Measurements from ENCODE around the gene CEACAM5. TPM values are rescaled to one million over a fixed set of nuclear protein-coding genes. Genes with fewer than 3 reads are reported as not detected.

The CEACAM5 gene
- total RNA-seq, 2 donors from 2014 or later, result 0.32 to 3.4 TPM

DNA sequence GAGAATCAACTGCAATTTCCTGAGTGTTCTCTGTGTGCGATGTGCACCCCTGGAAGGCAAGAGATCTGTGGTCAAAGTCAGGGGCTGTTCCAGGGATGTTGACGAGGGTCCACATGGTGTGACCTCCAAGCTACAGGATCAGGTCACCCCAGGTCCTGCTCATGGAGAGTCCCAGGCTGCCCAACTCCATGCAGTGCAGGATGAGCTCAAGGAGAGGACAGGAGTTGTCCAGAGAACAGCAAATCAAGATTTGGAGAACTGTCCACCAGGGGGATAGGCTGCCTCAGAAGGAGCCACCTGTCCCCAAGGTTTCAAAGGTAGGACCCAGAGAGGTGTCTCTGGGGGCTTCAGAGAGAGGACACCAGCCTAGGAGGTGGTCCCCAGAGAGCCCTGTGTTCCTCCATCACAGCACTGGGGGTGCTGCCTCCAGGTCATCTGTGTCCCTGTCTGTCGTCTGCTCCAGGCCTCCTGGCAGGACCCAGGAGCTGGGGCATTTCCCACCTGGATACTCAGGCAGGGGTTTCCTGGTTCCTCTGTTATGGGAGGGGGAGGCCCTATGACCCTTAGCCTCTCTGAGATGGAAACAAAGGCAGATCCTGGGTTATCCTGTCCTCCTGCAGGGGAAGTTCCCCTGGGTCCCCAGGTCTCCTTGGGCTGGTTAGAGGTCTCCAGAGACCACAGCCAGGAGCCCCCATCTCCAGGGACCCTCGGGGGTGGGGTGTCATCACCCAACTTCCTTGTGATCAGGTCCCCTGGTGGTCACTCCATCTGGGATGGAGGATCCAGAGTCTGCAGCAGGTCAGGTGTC, 18.2 kb upstream of the CEACAM5 start:
- TF ChIP-seq POLR2AphosphoS5 (IDR thresholded peaks at IDR 0.05) (no peak), POLR2A (IDR thresholded peaks at IDR 0.05) (no peak)
- TF ChIP-seq, protein P1, sequence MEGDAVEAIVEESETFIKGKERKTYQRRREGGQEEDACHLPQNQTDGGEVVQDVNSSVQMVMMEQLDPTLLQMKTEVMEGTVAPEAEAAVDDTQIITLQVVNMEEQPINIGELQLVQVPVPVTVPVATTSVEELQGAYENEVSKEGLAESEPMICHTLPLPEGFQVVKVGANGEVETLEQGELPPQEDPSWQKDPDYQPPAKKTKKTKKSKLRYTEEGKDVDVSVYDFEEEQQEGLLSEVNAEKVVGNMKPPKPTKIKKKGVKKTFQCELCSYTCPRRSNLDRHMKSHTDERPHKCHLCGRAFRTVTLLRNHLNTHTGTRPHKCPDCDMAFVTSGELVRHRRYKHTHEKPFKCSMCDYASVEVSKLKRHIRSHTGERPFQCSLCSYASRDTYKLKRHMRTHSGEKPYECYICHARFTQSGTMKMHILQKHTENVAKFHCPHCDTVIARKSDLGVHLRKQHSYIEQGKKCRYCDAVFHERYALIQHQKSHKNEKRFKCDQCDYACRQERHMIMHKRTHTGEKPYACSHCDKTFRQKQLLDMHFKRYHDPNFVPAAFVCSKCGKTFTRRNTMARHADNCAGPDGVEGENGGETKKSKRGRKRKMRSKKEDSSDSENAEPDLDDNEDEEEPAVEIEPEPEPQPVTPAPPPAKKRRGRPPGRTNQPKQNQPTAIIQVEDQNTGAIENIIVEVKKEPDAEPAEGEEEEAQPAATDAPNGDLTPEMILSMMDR (IDR thresholded peaks at IDR 0.05), result no peak
- H3K9me3 ChIP-seq, result no peaks in the 10 kb centered on the region
- intact Hi-C loops (cut with DNase I), result no loop called here

DNA sequence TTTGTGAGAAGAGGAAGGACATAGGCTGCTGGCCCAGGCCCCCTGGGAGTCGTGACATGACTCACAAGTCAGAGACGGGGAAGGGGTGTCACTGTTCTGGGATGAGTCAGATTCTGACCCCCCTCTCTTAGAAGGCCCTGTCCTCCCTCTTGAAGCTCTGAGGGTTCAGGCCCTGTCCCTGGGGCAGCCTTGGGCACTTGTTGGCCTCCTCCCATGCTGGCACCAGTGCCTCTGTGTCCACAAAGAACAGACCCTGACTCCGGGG, 17.7 kb upstream of the CEACAM5 start:
- TF ChIP-seq, protein P1 (IDR thresholded peaks at IDR 0.05), result no peak
- TF ChIP-seq POLR2AphosphoS5 (IDR thresholded peaks at IDR 0.05) (no peak), POLR2A (IDR thresholded peaks at IDR 0.05) (no peak)
- Histone ChIP-seq H3K36me3 (no peaks in the 10 kb centered on the region), H3K4me1 (replicated peaks) (no peaks in the 10 kb centered on the region), H3K27me3 (replicated peaks; ENCODE audit: insufficient read depth) (no peaks in the 10 kb centered on the region), H3K4me3 (no peak overlapping the region), H3K9me3 (no peaks in the 10 kb centered on the region), H3K27ac (no peak overlapping the region)
- WGBS, result 86% methylated on average over 3 of the region's 3 CpGs
- intact Hi-C loops (cut with DNase I), result no loop called here
- DNase-seq (ENCODE audit: low spot score), result no peak

More for the DNA sequence above, 18.2 kb upstream of the CEACAM5 start:
- Histone ChIP-seq H3K4me3 (no peak overlapping the region), H3K4me1 (replicated peaks) (no peaks in the 10 kb centered on the region), H3K27me3 (replicated peaks; ENCODE audit: insufficient read depth) (no peaks in the 10 kb centered on the region), H3K27ac (no peak overlapping the region), H3K36me3 (no peaks in the 10 kb centered on the region)
- 77% methylated on average over 4 of the region's 4 CpGs for WGBS
- DNase-seq (ENCODE audit: low spot score), result no peak

DNA sequence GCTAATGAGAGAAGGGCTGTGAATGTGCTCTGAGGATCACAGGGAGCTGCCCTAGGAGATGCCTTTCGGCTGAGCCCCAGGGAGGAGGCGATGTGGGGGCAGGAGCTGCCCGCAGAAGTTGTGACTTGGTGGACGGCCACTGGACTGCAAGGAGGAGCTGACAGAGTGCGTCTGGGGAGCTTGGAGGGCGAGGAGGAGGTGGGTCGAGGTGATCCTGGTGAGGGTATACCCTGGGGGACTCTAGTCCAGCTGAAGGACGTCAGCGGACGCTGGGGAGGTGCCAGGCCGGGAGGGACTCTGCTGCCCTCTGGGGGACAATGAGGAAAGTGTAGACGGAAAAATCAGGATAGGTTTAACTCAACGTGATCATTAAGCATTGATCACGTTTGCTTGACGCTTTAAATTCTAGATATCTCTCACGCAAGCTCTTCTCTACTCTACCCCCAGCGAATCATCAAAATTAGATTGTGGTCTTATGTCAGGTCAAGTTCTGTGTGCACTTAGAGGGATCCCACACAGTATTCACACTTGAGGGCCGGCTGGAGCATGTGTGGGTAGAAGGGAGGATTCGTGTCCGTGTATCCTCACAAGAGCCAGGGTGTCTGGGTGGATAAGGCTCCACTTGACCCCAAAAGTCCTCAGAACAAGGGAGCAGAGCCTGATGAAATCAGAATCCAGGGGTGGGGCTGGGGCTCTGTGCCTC, 17.0 kb upstream of the CEACAM5 start:
- Histone ChIP-seq H3K4me1 (replicated peaks) (no peaks in the 10 kb centered on the region), H3K27ac (no peak overlapping the region), H3K9me3 (no peaks in the 10 kb centered on the region), H3K27me3 (replicated peaks; ENCODE audit: insufficient read depth) (no peaks in the 10 kb centered on the region), H3K4me3 (no peak overlapping the region), H3K36me3 (no peaks in the 10 kb centered on the region)
- no peak for TF ChIP-seq POLR2A (IDR thresholded peaks at IDR 0.05)
- TF ChIP-seq, protein P1 (IDR thresholded peaks at IDR 0.05), result peak in 3 of 4 experiments; percentile 14 to 41 (median 22)
- no peak for TF ChIP-seq POLR2AphosphoS5 (IDR thresholded peaks at IDR 0.05)
- intact Hi-C loops (cut with DNase I), result no loop called here
- no peak for DNase-seq (ENCODE audit: low spot score)
- WGBS, result 31% methylated on average over 20 of the region's 20 CpGs

DNA sequence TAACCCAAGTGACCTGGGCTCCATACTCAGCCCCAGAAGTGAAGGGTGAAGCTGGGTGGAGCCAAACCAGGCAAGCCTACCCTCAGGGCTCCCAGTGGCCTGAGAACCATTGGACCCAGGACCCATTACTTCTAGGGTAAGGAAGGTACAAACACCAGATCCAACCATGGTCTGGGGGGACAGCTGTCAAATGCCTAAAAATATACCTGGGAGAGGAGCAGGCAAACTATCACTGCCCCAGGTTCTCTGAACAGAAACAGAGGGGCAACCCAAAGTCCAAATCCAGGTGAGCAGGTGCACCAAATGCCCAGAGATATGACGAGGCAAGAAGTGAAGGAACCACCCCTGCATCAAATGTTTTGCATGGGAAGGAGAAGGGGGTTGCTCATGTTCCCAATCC, 14.2 kb upstream of the CEACAM5 start:
- H3K27me3 ChIP-seq (replicated peaks; ENCODE audit: insufficient read depth), result peaks cover 3% of the 10 kb centered on the region
- H3K36me3 ChIP-seq, result no peaks in the 10 kb centered on the region
- H3K9me3 ChIP-seq, result no peaks in the 10 kb centered on the region
- no peak overlapping the region for H3K27ac ChIP-seq
- 76% methylated on average over 1 of the region's 1 CpG for WGBS
- H3K4me1 ChIP-seq (replicated peaks), result no peaks in the 10 kb centered on the region
- TF ChIP-seq POLR2A (IDR thresholded peaks at IDR 0.05), result no peak
- no peak for TF ChIP-seq POLR2AphosphoS5 (IDR thresholded peaks at IDR 0.05)
- no peak for DNase-seq (ENCODE audit: low spot score)
- no peak overlapping the region for H3K4me3 ChIP-seq
- intact Hi-C loops (cut with DNase I), result no loop called here

DNA sequence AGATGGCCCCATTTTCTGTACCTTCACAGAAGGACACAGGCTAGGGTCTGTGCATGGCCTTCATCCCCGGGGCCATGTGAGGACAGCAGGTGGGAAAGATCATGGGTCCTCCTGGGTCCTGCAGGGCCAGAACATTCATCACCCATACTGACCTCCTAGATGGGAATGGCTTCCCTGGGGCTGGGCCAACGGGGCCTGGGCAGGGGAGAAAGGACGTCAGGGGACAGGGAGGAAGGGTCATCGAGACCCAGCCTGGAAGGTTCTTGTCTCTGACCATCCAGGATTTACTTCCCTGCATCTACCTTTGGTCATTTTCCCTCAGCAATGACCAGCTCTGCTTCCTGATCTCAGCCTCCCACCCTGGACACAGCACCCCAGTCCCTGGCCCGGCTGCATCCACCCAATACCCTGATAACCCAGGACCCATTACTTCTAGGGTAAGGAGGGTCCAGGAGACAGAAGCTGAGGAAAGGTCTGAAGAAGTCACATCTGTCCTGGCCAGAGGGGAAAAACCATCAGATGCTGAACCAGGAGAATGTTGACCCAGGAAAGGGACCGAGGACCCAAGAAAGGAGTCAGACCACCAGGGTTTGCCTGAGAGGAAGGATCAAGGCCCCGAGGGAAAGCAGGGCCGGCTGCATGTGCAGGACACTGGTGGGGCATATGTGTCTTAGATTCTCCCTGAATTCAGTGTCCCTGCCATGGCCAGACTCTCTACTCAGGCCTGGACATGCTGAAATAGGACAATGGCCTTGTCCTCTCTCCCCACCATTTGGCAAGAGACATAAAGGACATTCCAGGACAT, 13.4 kb upstream of the CEACAM5 start:
- 73% methylated on average over 8 of the region's 8 CpGs for WGBS
- no peak overlapping the region for H3K4me3 ChIP-seq
- intact Hi-C loops (cut with DNase I), result no loop called here
- no peaks in the 10 kb centered on the region for H3K4me1 ChIP-seq (replicated peaks)
- no peak overlapping the region for H3K27ac ChIP-seq
- DNase-seq (ENCODE audit: low spot score), result no peak
- H3K9me3 ChIP-seq, result no peaks in the 10 kb centered on the region
- peaks cover 3% of the 10 kb centered on the region for H3K27me3 ChIP-seq (replicated peaks; ENCODE audit: insufficient read depth)
- no peaks in the 10 kb centered on the region for H3K36me3 ChIP-seq
- TF ChIP-seq, protein P1 (IDR thresholded peaks at IDR 0.05), result no peak
- no peak for TF ChIP-seq POLR2A (IDR thresholded peaks at IDR 0.05)
- no peak for TF ChIP-seq POLR2AphosphoS5 (IDR thresholded peaks at IDR 0.05)
